HL-60 (cell line): ENCODE measurements around the gene CNTNAP2.

Experiments used
- DNase-seq, 2 experiments: peaks; one replicate each; pipeline ENCODE4 v3.0.0-alpha.2; 2010 to 2020; ENCODE audit warnings: low read depth in 1 of 2, low spot score in 1 of 2
- H3K27ac ChIP-seq: fragments of 250-450 bp; sonication (Bioruptor Pico); replicated peaks from 2 replicates; pipeline ENCODE4 v1.5.1; 2020; ENCODE audit warnings: mild to moderate bottlenecking, moderate library complexity
- H3K27me3 ChIP-seq: fragments of 250-450 bp; sonication (Bioruptor Pico); 2 replicates; pipeline ENCODE4 v1.5.1; 2021; ENCODE audit warnings: mild to moderate bottlenecking, moderate library complexity; ENCODE audit not compliant: insufficient read depth, poor library complexity, severe bottlenecking
- H3K4me3 ChIP-seq: replicated peaks from 2 replicates; pipeline ENCODE4 v1.5.1; 2011; ENCODE audit warnings: mild to moderate bottlenecking, control low read depth, low read length; ENCODE audit not compliant: insufficient read depth
- CTCF ChIP-seq: IDR thresholded peaks from one replicate; pipeline ENCODE4 v1.5.1; 2011; ENCODE audit warnings: low read length, control low read depth, inconsistent platforms; ENCODE audit not compliant: insufficient read depth
- GABPA ChIP-seq: IDR thresholded peaks from 2 replicates; pipeline ENCODE4 v1.6.1; 2012; ENCODE audit warnings: low read depth
- POLR2AphosphoS5 ChIP-seq: IDR thresholded peaks from 2 replicates; pipeline ENCODE4 v1.6.1; 2012; ENCODE audit warnings: low read depth
- REST ChIP-seq: IDR thresholded peaks from 2 replicates; pipeline ENCODE4 v1.6.1; 2012; ENCODE audit warnings: low read depth; ENCODE audit not compliant: insufficient replicate concordance
- SPI1 ChIP-seq: IDR thresholded peaks from 2 replicates; pipeline ENCODE4 v1.6.1; 2012; ENCODE audit warnings: low read depth, mild to moderate bottlenecking, borderline replicate concordance

CNTNAP2 gene

DNA sequence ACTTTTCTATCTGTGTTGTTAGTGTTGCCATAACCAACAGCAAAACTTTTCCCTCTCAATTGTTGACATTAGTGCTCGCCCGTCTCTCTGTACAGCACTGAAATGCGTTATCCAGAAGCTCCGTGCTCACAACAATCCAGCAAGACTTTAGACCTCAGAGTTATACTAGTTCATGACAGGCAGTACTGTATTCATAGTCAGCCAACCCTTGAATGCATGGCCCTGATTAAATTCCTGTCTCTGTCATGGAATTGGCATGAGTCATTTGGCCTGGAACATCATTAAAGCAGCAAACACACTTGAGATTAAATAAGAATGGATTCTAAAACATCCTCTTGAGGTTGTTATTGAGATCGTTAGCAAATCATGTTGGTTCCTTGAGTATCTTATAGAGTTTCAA, 2068.4 kb downstream of the CNTNAP2 start:
- TF ChIP-seq CTCF = no peak
- no peak for TF ChIP-seq REST
- no peak for TF ChIP-seq SPI1
- no peak for TF ChIP-seq GABPA
- TF ChIP-seq POLR2AphosphoS5 = no peak
- Histone ChIP-seq H3K27me3 (no peaks in the 10 kb centered on the region), H3K27ac (no peak overlapping the region), H3K4me3 (no peak overlapping the region)
- DNase-seq = no peak

DNA sequence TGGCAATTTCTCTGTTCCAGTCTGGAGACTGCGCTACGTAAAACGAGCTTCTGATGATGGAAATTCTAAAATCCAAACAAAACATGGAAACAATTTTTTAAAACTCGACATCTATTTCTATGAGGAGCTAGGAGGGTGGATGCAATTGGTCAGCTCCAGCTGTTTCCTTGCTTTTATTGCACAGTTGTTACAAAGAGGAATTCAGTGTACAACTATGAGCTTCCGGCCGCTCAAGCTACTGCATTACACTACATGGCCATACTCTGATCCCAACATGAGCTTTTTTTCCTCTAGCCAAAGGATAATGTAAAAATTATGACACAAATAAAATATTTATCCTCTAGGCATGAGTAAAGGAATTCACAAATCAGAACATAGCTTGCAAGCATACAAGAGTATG, 2070.9 kb downstream of the CNTNAP2 start:
- Histone ChIP-seq H3K4me3 (no peak overlapping the region), H3K27ac (no peak overlapping the region), H3K27me3 (no peaks in the 10 kb centered on the region)
- no peak for DNase-seq
- TF ChIP-seq CTCF (no peak), GABPA (no peak)

DNA sequence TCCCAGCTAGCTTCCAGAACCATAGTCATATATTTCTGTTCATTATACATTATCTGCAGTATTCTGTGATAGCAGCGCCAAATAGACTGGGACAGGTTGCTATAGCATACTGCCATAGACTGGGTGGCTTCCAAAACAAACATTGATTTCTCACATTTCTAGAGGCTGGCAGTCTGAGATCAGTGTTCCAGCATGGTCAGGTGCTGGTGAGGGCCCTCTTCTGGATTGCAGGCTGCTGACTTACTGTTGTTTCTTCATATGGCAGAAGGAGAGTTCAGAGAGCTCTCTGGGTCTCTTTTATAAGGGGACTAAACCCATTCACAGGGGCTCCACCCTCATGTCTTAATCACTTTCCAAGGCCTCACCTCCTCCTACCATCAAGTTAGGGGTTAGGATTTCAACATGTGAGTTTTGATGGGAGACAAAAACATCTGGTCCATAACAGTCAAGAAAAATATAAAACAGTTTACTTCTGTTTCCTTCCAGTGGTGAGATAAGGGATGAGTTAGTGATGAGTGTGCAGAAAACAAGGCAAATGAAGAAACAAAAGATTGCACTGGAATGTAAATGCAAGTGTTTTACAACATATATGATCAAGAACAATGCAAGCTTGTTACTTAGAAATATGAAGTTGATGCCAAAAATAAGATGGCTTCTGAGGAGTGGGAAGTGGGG, 2074.9 kb downstream of the CNTNAP2 start:
- Histone ChIP-seq H3K27me3 (no peaks in the 10 kb centered on the region), H3K27ac (no peak overlapping the region), H3K4me3 (no peak overlapping the region)
- TF ChIP-seq REST (no peak), CTCF (no peak), SPI1 (no peak), POLR2AphosphoS5 (no peak), GABPA (no peak)
- no peak for DNase-seq

- TF ChIP-seq REST = no peak
- TF ChIP-seq GABPA = no peak
- TF ChIP-seq SPI1 = no peak
- TF ChIP-seq CTCF = no peak
- TF ChIP-seq POLR2AphosphoS5 = no peak
- H3K4me3 ChIP-seq = no peak overlapping the region
- H3K27ac ChIP-seq = no peak overlapping the region
- DNase-seq = no peak
- H3K27me3 ChIP-seq = no peaks in the 10 kb centered on the region
Observed at GRCh38 chr7:148192491-148192890, 2075.9 kb downstream of the CNTNAP2 start.
